H9 (cell line): ENCODE data around the gene NOL9. TPM values are rescaled to one million over a fixed set of nuclear protein-coding genes. Genes with fewer than 3 reads are reported as not detected.
A peak's percentile ranks its signal among the peaks of the same experiment; 100 is the strongest.

Experiments
- DNase-seq: peaks from one replicate; pipeline ENCODE4 v3.0.0-alpha.2; 2017
- H2AFZ ChIP-seq: one replicate; pipeline ENCODE4 v1.6.1; 2013; ENCODE audit warnings: mild to moderate bottlenecking, low read length, control low read depth, moderate library complexity
- H2AK5ac ChIP-seq: 2 replicates; pipeline ENCODE4 v1.6.1; 2013; ENCODE audit warnings: low read length, control low read depth, mixed read lengths; ENCODE audit not compliant: insufficient read length
- H2BK120ac ChIP-seq: one replicate; pipeline ENCODE4 v1.6.1; 2013; ENCODE audit warnings: low read depth, mild to moderate bottlenecking, low read length, control low read depth, inconsistent platforms; ENCODE audit not compliant: poor library complexity, severe bottlenecking
- H2BK12ac ChIP-seq: 2 replicates; pipeline ENCODE4 v1.6.1; 2013; ENCODE audit warnings: low read length, control low read depth, mixed read lengths, low read depth; ENCODE audit not compliant: insufficient read length
- H2BK15ac ChIP-seq: 2 replicates; pipeline ENCODE4 v1.6.1; 2013; ENCODE audit warnings: low read depth, low read length, control low read depth
- H2BK20ac ChIP-seq: one replicate; pipeline ENCODE4 v1.6.1; 2013; ENCODE audit warnings: low read depth, mild to moderate bottlenecking, low read length, control low read depth, inconsistent platforms; ENCODE audit not compliant: poor library complexity, severe bottlenecking
- H2BK5ac ChIP-seq: 2 replicates; pipeline ENCODE4 v1.6.1; 2013; ENCODE audit warnings: low read length, control low read depth, mixed read lengths; ENCODE audit not compliant: insufficient read length
- H3K14ac ChIP-seq: 2 replicates; pipeline ENCODE4 v1.6.1; 2013; ENCODE audit warnings: low read length, control low read depth; ENCODE audit not compliant: insufficient read depth
- H3K18ac ChIP-seq: 2 replicates; pipeline ENCODE4 v1.6.1; 2013; ENCODE audit warnings: low read depth, mild to moderate bottlenecking, mixed read lengths, low read length, control low read depth; ENCODE audit not compliant: insufficient read length
- H3K23ac ChIP-seq: 2 replicates; pipeline ENCODE4 v1.6.1; 2013; ENCODE audit warnings: low read length, control low read depth, mixed read lengths, low read depth; ENCODE audit not compliant: insufficient read length
- H3K23me2 ChIP-seq: 2 replicates; pipeline ENCODE4 v1.6.1; 2013; ENCODE audit warnings: low read depth, mild to moderate bottlenecking, mixed read lengths, low read length, control low read depth; ENCODE audit not compliant: insufficient read length, poor library complexity, severe bottlenecking
- H3K27ac ChIP-seq: 2 replicates; pipeline ENCODE4 v1.5.1; 2013; ENCODE audit warnings: low read length, control low read depth, mixed read lengths, low read depth; ENCODE audit not compliant: insufficient read length
- H3K27me3 ChIP-seq: 2 replicates; pipeline ENCODE4 v1.6.1; 2013; ENCODE audit warnings: low read length, control low read depth, inconsistent platforms; ENCODE audit not compliant: insufficient read depth
- H3K4ac ChIP-seq: 2 replicates; pipeline ENCODE4 v1.6.1; 2013; ENCODE audit warnings: low read depth, mild to moderate bottlenecking, control low read depth, inconsistent platforms, low read length, moderate library complexity
- H3K4me1 ChIP-seq: 2 replicates; pipeline ENCODE4 v1.6.1; 2013; ENCODE audit warnings: low read length, control low read depth, inconsistent platforms; ENCODE audit not compliant: insufficient read depth
- H3K4me2 ChIP-seq: 2 replicates; pipeline ENCODE4 v1.6.1; 2013; ENCODE audit warnings: low read length, control low read depth, mixed read lengths; ENCODE audit not compliant: insufficient read length, insufficient read depth
- H3K56ac ChIP-seq: 2 replicates; pipeline ENCODE4 v1.6.1; 2013; ENCODE audit warnings: low read depth, mild to moderate bottlenecking, mixed read lengths, low read length, control low read depth; ENCODE audit not compliant: insufficient read length
- H3K79me1 ChIP-seq: 2 replicates; pipeline ENCODE4 v1.6.1; 2013; ENCODE audit warnings: low read depth, mild to moderate bottlenecking, moderate library complexity, low read length, control low read depth, inconsistent platforms; ENCODE audit not compliant: insufficient read depth, poor library complexity, severe bottlenecking
- H3K79me2 ChIP-seq: 2 replicates; pipeline ENCODE4 v1.6.1; 2013; ENCODE audit warnings: low read length, control low read depth, inconsistent platforms; ENCODE audit not compliant: insufficient read depth
- H3K9ac ChIP-seq: 2 replicates; pipeline ENCODE4 v1.6.1; 2013; ENCODE audit warnings: low read length, control low read depth, mixed read lengths; ENCODE audit not compliant: insufficient read length; ENCODE audit errors: extremely low read depth
- H3K9me3 ChIP-seq: one replicate; pipeline ENCODE4 v1.6.1; 2013; ENCODE audit warnings: low read depth, low read length, inconsistent platforms; ENCODE audit not compliant: control insufficient read depth
- H3T11ph ChIP-seq: one replicate; pipeline ENCODE4 v1.6.1; 2013; ENCODE audit warnings: mild to moderate bottlenecking, low read length, control low read depth, inconsistent platforms
- H4K20me1 ChIP-seq: one replicate; pipeline ENCODE4 v1.6.1; 2013; ENCODE audit not compliant: control insufficient read depth, insufficient read length, insufficient read depth
- H4K5ac ChIP-seq: 2 replicates; pipeline ENCODE4 v1.6.1; 2013; ENCODE audit warnings: low read depth, mild to moderate bottlenecking, mixed read lengths, low read length, control low read depth; ENCODE audit not compliant: insufficient read length
- H4K8ac ChIP-seq: replicated peaks from 2 replicates; pipeline ENCODE4 v1.6.1; 2013; ENCODE audit warnings: low read length, control low read depth, mixed read lengths, low read depth; ENCODE audit not compliant: insufficient read length
- H4K91ac ChIP-seq: 2 replicates; pipeline ENCODE4 v1.6.1; 2013; ENCODE audit warnings: low read depth, mild to moderate bottlenecking, moderate library complexity, mixed read lengths, low read length, control low read depth; ENCODE audit not compliant: insufficient read length
- H3K27ac Mint-ChIP-seq, 3 experiments: 2 replicates in 2 of 3; 3 replicates in 1 of 3; pipeline ENCODE4 v1.8.0; 2020 to 2021; ENCODE audit warnings: mixed read lengths in 3 of 3, mild to moderate bottlenecking in 1 of 3, moderate library complexity in 1 of 3
- H3K27me3 Mint-ChIP-seq: 2 replicates; pipeline ENCODE4 v1.8.0; 2021; ENCODE audit warnings: low read depth, mild to moderate bottlenecking, moderate library complexity, mixed read lengths
- H3K36me3 Mint-ChIP-seq, 3 experiments: 2 replicates in 2 of 3; 3 replicates in 1 of 3; pipeline ENCODE4 v1.8.0; 2020 to 2021; ENCODE audit warnings: low read depth in 3 of 3, mixed read lengths in 3 of 3; ENCODE audit not compliant: insufficient read depth in 1 of 3
- H3K4me1 Mint-ChIP-seq, 2 experiments: 2 replicates each; pipeline ENCODE4 v1.8.0; 2020; ENCODE audit warnings: mixed read lengths in 2 of 2
- H3K4me3 Mint-ChIP-seq, 2 experiments: 2 replicates in 1 of 2; 3 replicates in 1 of 2; pipeline ENCODE4 v1.8.0; 2020 to 2021; ENCODE audit warnings: mild to moderate bottlenecking in 2 of 2, mixed read lengths in 2 of 2, moderate library complexity in 1 of 2
- H3K9me3 Mint-ChIP-seq, 2 experiments: 2 replicates in 1 of 2; 3 replicates in 1 of 2; pipeline ENCODE4 v1.8.0; 2020; ENCODE audit warnings: mild to moderate bottlenecking in 2 of 2, mixed read lengths in 2 of 2, moderate library complexity in 1 of 2
- WGBS: extraction: QIAGEN DNeasy Blood & Tissue Kit; methylation state at CpG from one replicate; pipeline ENCODE4 v1.1.7; 2013; ENCODE audit warnings: missing lambda C conversion rate, low lambda C conversion rate, mixed read lengths; ENCODE audit not compliant: insufficient read length; ENCODE audit errors: extremely low coverage; 5-methylcytosine and 5-hydroxymethylcytosine counted together
- total RNA-seq: library from RNA; stranded (reverse); gene quantifications from 2 replicates; pipeline ENCODE4 v1.2.1, GENCODE V29; 2021
- TF ChIP-seq, protein P1 (sequence below): fragments of 200-600 bp; sonication (generic); conservative IDR thresholded peaks from 3 replicates; pipeline ENCODE4 v1.8.0; 2021; ENCODE audit warnings: antibody characterized with exemption, mild to moderate bottlenecking

The NOL9 gene
- total RNA-seq, 1 experiment from 2014 or later = 50.4 TPM

DNA sequence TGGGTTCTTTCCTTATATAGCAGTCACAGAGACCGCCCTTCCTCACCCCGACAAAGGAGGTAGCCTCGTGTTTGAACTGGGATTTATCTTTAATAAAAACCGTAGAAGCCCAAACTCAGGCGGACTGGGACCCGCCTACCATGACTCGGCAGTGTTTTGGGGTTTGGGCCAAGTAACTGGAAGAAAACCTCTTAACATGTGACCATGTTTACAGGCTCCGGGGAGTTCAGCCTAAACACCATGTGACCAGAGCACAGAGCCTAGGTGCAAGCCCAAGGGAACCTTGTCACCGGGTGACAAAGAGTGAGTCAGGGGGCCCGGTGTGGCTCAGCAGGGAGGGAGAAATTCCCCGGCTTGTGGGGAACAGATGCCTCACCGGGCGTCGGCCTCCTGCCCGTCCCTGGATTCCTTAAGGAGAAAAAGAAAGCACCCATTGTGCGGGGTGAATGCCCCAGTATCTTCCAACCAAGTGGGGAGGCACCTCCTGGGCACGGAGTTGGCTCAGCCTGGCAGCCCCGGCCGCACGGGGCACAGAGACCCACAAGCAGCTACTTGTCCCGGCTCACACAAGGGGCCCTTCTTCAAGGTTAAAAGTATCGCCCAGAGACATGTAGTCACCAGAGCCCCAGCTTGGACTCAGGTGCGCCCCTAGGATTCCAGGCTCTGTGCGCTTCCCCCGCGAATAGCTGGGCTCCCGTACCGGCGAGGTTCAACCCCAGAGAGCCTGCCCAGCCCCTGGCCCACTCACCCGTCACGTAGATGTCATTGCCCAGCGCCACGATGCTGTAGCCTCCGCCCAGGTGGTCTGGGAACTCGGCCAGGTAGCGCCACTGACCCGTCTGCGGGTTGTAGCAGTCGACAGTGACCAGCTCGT lies 47.0 kb upstream of the NOL9 start:
- Histone ChIP-seq H3K79me2 (peaks cover 18% of the 10 kb centered on the region; the same call in 1 of the 2 replicates), H2BK20ac (no peak overlapping the region)

More for the DNA sequence above, 47.0 kb upstream of the NOL9 start:
- no peak overlapping the region for H4K91ac ChIP-seq
- H3K56ac ChIP-seq = no peak overlapping the region
- H3T11ph ChIP-seq = no peak overlapping the region
- Mint-ChIP-seq H3K27me3 (no peaks in the 10 kb centered on the region), H3K36me3 (peaks cover 7 to 38% (median 26%) of the 10 kb centered on the region in 3 experiments), H3K27ac (peak overlapping the region in 2 of 3 experiments; percentile 94 to 96; a peak in 5 of 7 replicates), H3K9me3 (no peaks in the 10 kb centered on the region), H3K4me1 (peaks cover 28 to 29% of the 10 kb centered on the region in 2 experiments), H3K4me3 (peak overlapping the region; percentile 88 to 94)
- H3K27me3 ChIP-seq = no peaks in the 10 kb centered on the region
- peak overlapping the region; percentile 60 for H3K9ac ChIP-seq
- H2BK5ac ChIP-seq = no peak overlapping the region
- no CpG with 5 or more reads among the region's 40 CpGs for WGBS
- no peak overlapping the region for H3K27ac ChIP-seq
- H3K79me1 ChIP-seq = no peaks in the 10 kb centered on the region
- TF ChIP-seq, protein P1, sequence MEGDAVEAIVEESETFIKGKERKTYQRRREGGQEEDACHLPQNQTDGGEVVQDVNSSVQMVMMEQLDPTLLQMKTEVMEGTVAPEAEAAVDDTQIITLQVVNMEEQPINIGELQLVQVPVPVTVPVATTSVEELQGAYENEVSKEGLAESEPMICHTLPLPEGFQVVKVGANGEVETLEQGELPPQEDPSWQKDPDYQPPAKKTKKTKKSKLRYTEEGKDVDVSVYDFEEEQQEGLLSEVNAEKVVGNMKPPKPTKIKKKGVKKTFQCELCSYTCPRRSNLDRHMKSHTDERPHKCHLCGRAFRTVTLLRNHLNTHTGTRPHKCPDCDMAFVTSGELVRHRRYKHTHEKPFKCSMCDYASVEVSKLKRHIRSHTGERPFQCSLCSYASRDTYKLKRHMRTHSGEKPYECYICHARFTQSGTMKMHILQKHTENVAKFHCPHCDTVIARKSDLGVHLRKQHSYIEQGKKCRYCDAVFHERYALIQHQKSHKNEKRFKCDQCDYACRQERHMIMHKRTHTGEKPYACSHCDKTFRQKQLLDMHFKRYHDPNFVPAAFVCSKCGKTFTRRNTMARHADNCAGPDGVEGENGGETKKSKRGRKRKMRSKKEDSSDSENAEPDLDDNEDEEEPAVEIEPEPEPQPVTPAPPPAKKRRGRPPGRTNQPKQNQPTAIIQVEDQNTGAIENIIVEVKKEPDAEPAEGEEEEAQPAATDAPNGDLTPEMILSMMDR = no peak; the same call in 2 of the 3 replicates
- peaks cover 21% of the 10 kb centered on the region for H3K23me2 ChIP-seq
- peak overlapping the region; percentile 83 for H3K4me2 ChIP-seq
- no peak overlapping the region for H3K23ac ChIP-seq
- no peak overlapping the region for H2BK12ac ChIP-seq
- H4K5ac ChIP-seq = no peak overlapping the region
- H2AK5ac ChIP-seq = no peak overlapping the region
- H3K4me1 ChIP-seq = no peaks in the 10 kb centered on the region
- no peaks in the 10 kb centered on the region for H3K9me3 ChIP-seq
- H3K18ac ChIP-seq = peak overlapping the region; percentile 16
- no peak overlapping the region for H2BK120ac ChIP-seq
- DNase-seq = peak; percentile 51
- peak overlapping the region; percentile 53; the same call in 1 of the 2 replicates for H3K14ac ChIP-seq
- peaks cover 2% of the 10 kb centered on the region for H4K20me1 ChIP-seq
- H3K4ac ChIP-seq = no peak overlapping the region
- H2AFZ ChIP-seq = no peak overlapping the region
- H4K8ac ChIP-seq = no peak overlapping the region
- H2BK15ac ChIP-seq = no peak overlapping the region
